KOPT-K1 (cell line): ENCODE measurements around the gene ISL2.

Experiments used
- H3K27ac ChIP-seq: fragments of 200-600 bp; sonication (generic); 2 replicates; pipeline ENCODE4 v1.5.1; 2016; ENCODE audit warnings: antibody characterized with exemption, mild to moderate bottlenecking, low read depth, low read length; ENCODE audit not compliant: poor library complexity, severe bottlenecking
- H3K36me3 ChIP-seq: fragments of 200-600 bp; sonication (generic); 2 replicates; pipeline ENCODE4 v1.5.1; 2017; ENCODE audit warnings: antibody characterized with exemption, mild to moderate bottlenecking, low read length, moderate library complexity; ENCODE audit not compliant: insufficient read depth
- H3K9me3 ChIP-seq: fragments of 200-600 bp; sonication (generic); 2 replicates; pipeline ENCODE4 v1.5.1; 2017; ENCODE audit warnings: antibody characterized with exemption, low read length, mild to moderate bottlenecking; ENCODE audit not compliant: insufficient read depth, poor library complexity, severe bottlenecking

Gene ISL2

DNA sequence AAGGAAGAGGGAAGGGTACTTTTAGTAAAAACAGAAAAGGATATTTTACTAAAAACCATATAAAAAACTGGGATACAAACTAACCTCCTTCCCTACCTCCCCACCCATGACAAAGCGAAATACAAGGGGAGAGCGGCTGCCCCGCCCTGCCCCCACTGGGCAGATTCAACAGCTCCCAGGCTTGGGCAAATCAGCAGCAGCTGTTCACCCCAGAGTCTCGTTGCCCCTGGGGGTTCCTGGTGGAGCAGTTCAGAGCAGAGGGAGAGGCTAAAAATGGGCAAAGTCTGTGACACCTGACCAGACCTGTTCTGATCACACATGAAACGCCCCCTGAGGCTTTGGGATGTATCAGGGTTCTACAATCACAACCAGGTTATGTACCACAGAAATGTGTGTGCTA is 22.8 kb upstream of the ISL2 start:
- Histone ChIP-seq H3K36me3 (no peaks in the 10 kb centered on the region), H3K9me3 (no peaks in the 10 kb centered on the region), H3K27ac (no peak overlapping the region)

GRCh38 chr15:76320012-76320411 is 16.6 kb upstream of the ISL2 start:
- Histone ChIP-seq H3K9me3 (no peaks in the 10 kb centered on the region), H3K27ac (no peak overlapping the region), H3K36me3 (no peaks in the 10 kb centered on the region)

DNA sequence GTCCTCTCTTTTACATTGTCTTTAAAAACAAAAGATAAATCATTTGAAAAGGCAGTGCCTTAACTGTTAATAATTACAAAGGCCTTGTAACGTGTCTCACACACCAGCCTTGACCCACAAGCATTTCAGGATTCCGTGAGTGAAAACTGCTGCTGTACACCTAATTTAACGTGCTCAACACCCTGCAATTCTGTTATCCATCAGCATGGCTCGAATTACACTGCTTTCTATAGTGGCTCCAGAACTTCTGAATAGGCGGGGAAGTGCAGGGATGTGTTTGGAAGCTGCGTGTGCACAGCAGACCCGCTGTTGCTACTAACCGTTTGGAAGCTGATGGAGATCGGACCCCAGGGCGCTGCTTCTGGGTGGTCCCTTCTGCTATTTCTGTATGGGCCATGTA is 15.4 kb upstream of the ISL2 start:
- Histone ChIP-seq H3K27ac (no peak overlapping the region), H3K9me3 (no peaks in the 10 kb centered on the region), H3K36me3 (no peaks in the 10 kb centered on the region)

GRCh38 chr15:76321602-76322001 is 15.0 kb upstream of the ISL2 start:
- H3K36me3 ChIP-seq, result no peaks in the 10 kb centered on the region
- no peaks in the 10 kb centered on the region for H3K9me3 ChIP-seq
- H3K27ac ChIP-seq, result no peak overlapping the region

- H3K27ac ChIP-seq, result no peak overlapping the region
- H3K9me3 ChIP-seq, result no peaks in the 10 kb centered on the region
- H3K36me3 ChIP-seq, result no peaks in the 10 kb centered on the region
Observed at GRCh38 chr15:76324066-76324465, 12.5 kb upstream of the ISL2 start.

- no peaks in the 10 kb centered on the region for H3K9me3 ChIP-seq
- H3K27ac ChIP-seq, result no peak overlapping the region
- no peaks in the 10 kb centered on the region for H3K36me3 ChIP-seq
Observed at GRCh38 chr15:76325704-76326103, 10.9 kb upstream of the ISL2 start.

- Histone ChIP-seq H3K27ac (no peak overlapping the region), H3K9me3 (no peaks in the 10 kb centered on the region), H3K36me3 (no peaks in the 10 kb centered on the region)
Observed at GRCh38 chr15:76327191-76328105, 9.1 kb upstream of the ISL2 start.

GRCh38 chr15:76328106-76328696 is 8.4 kb upstream of the ISL2 start:
- Histone ChIP-seq H3K36me3 (no peaks in the 10 kb centered on the region), H3K9me3 (no peaks in the 10 kb centered on the region), H3K27ac (no peak overlapping the region)

DNA sequence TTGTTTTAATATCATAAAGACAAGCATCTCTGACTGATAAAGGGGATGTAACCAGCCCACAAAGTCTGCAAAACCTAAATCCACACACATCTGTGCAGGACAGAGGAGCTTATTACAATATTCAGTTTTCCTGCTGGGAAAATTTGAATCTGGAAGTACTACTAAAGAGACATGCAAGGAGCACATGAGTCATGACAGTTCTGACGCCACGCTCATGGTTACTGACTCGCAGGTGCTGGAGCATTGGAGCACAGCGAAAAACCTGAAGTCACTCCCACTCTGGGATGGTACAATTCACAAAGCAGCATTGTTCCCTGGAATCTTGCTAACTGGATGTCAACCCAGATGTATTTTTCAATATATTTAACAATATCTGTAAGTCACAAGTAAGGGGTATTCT is 7.6 kb upstream of the ISL2 start:
- H3K36me3 ChIP-seq, result no peaks in the 10 kb centered on the region
- no peaks in the 10 kb centered on the region for H3K9me3 ChIP-seq
- no peak overlapping the region for H3K27ac ChIP-seq

GRCh38 chr15:76330080-76330680 is 6.4 kb upstream of the ISL2 start:
- no peaks in the 10 kb centered on the region for H3K9me3 ChIP-seq
- H3K27ac ChIP-seq, result no peak overlapping the region
- H3K36me3 ChIP-seq, result no peaks in the 10 kb centered on the region

- no peaks in the 10 kb centered on the region for H3K9me3 ChIP-seq
- no peaks in the 10 kb centered on the region for H3K36me3 ChIP-seq
- no peak overlapping the region for H3K27ac ChIP-seq
Observed at GRCh38 chr15:76332796-76333195, 3.8 kb upstream of the ISL2 start.

DNA sequence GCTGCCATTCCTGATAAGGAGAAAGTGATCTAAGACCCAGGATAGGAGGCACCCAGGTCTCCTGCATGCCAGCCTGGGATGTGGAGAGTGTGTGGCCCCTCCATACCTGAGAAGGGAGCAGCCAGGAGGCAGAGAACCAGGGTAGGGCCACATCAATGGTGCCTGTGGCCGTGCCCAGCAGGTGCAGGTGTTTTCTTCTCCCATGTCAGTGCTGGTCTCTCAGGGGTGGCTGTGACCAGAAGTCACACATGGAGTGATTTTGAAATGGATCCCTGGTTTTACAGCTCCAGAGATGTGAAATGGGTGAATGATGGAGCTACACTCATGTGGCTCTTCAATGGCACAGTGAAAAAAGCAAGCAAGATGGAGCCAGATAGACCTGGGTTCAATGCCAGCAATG is 3.3 kb upstream of the ISL2 start:
- H3K36me3 ChIP-seq, result no peaks in the 10 kb centered on the region
- H3K9me3 ChIP-seq, result no peaks in the 10 kb centered on the region
- H3K27ac ChIP-seq, result no peak overlapping the region

- Histone ChIP-seq H3K36me3 (no peaks in the 10 kb centered on the region), H3K27ac (no peak overlapping the region), H3K9me3 (no peaks in the 10 kb centered on the region)
Observed at GRCh38 chr15:76333720-76334437, 2.7 kb upstream of the ISL2 start.

DNA sequence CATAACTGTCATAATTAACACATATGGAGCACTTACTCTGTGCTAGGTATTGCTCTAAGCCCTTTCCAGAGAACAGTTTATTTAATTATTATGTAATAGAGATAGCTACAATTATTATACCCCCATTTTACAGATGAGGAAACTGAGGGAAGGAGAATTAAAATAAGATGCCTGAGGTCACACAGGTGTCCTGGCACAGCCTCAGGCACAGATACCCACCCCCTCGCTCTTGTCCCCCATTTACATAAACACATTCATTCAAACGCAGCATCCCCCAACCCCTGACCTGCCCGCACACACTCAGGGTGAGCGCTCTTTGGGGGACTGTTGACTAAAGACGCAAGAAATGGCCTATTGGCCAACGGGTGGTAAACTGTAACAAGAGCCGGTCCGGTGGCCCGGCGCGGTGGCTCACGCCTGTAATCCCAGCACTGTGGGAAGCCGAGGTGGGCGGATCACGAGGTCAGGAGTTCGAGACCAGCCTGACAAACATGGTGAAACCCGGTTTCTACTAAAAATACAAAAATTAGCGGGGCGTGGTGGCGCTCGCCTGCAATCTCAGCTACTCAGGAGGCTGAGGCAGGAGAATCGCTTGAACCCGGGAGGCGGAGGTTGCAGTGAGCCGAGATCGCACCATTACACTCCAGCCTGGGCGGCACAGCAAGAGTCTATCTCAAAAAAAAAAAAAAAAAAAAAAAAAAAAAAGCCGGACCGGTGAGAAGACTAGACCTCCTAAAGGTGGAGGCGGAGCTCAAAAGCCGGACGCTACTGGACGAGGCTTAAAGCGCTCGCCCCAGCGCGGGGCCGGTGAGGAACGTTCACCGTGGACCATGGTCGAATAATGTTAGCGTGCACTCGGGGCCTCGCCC is 1.9 kb upstream of the ISL2 start:
- Histone ChIP-seq H3K9me3 (no peaks in the 10 kb centered on the region), H3K27ac (no peak overlapping the region), H3K36me3 (no peaks in the 10 kb centered on the region)
